NCI-H2107 treated with DMSO at 0.1 percent for 48 hours (cell line): Measurements from ENCODE around the gene KRTAP10-6.
"Not testable (repeated sequence)": the region's sequence is repeated elsewhere in the genome, so short reads cannot be mapped to it uniquely, and the experiment has no call there.

Experiments used
- DNase-seq: peaks from one replicate; lab custom pipeline; 2025; ENCODE audit not compliant: unreplicated experiment; lab: John Stamatoyannopoulos, UW

KRTAP10-6 gene

GRCh38 chr21:44617071-44617501 lies 24.8 kb upstream of the KRTAP10-6 start:
- DNase-seq, result no peak

DNA sequence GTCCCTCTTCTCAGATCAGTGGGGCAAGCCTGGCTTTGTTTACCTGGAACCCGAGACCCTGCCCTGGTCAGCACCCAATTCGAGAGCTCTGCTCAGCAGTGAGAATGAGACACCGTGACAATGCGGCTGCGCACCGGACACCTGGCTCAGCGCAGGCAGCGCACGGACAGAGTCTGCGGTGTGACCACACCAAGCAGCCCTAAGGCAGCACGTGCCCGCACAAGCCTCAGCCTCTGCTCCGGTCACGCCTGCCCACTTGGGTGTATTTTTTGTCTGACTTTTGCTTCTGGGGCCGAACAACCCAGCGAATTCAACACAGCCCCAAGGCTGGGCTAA lies 24.3 kb upstream of the KRTAP10-6 start:
- no peak for DNase-seq

- no peak for DNase-seq
Measured at GRCh38 chr21:44615911-44616590, 23.7 kb upstream of the KRTAP10-6 start.

DNA sequence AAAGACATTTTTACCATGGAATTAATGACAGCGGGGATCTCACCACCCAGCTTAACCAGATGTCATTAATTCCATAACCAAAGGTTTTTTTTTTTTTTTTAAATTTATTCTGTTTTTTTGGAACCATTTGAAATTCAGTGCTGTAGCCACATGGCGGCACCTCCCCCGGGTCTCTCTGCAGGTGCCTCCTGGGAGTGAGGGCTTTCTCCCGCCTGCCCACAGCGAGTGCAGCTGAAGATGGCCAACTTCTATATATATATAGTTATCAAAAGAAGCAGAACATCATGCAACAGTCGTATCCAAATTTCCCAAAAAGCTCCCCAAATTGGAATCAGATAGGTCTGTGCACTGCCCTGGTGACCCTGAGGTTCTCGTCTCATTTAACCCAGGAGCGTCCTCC lies 23.2 kb upstream of the KRTAP10-6 start:
- DNase-seq, result no peak

DNA sequence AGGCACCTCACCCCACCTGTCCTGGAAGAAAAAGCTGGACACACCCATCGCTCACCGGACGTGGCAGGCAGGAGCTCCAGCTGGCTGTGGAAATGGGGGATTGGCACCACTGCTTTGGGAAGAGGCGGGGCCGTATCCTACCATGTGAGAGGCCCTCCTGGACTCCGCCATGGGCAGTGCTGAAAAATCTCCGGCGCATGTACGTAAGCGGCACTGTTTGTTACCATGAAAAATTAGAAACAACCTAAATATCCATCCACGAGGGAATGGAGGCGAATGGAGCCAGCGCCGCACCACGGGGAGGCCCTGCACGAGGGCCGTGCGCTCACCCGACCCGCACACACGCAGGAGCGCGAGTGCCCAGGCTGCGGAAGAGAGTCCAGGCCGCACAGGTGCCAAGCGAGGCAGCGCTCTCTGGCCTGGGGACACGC lies 22.7 kb upstream of the KRTAP10-6 start:
- no peak for DNase-seq

- no peak for DNase-seq
Measured at GRCh38 chr21:44614161-44614631, 21.9 kb upstream of the KRTAP10-6 start.

DNA sequence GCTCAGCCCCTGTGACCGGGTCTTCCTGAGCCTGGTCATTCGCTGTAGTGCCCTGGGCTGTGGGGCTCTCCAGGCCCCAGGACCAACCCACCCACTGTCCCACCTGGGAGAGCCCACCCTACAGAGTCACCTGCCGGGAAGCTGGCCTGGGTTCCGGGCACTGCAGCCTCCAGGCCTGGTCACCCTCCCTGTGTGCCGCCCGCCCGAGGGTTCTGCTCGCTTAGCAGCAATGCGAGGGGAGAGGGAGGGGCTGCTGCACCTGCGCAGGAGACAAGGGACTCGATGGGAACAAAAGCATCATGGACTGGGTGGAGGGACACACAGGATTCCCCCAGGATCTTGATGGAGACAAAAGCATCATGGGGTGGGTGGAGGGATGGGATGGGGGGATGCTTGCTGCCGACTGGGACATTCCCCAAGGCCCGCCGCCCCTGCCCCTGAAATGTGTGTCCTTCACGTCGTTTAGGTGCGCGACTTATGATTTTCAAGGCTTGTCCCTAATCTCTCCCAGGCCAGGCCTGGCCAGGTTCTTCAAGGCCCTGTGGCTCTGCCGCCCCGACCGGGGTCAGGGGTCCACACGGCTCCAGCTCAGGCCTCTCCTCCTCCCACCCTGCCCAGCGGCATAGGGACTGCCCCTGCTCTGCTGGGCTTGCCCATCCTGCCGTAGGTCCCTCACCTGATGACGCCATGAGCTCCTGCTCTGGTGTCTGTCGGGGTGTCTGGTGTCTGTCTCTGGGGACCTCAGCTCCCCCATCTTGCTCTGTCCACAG lies 21.3 kb upstream of the KRTAP10-6 start:
- DNase-seq, result no peak

DNA sequence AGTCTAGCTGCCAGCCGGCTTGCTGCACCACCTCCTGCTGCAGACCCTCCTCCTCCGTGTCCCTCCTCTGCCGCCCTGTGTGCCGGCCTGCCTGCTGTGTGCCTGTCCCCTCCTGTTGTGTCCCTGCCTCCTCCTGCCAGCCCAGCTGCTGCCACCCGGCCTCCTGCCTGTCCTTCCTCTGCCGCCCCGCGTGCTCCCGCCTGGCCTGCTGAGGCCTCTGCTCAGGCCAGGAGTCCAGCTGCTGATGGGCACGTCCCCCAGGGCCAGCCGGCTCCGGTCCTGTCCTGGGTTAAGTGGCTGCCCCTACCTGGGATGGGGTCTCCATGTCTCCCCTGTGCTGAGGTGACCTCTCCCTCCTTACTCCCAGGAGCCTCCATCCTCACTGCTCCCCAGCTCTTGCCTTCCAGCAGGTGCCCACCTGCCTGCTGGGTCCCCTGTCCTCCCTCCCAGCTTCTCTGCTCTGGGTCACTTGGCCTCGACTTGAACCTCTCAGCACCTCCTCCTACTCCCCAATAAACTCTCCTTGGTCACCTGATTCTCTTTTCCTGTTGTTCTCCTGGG lies 20.4 kb upstream of the KRTAP10-6 start:
- no peak for DNase-seq

DNA sequence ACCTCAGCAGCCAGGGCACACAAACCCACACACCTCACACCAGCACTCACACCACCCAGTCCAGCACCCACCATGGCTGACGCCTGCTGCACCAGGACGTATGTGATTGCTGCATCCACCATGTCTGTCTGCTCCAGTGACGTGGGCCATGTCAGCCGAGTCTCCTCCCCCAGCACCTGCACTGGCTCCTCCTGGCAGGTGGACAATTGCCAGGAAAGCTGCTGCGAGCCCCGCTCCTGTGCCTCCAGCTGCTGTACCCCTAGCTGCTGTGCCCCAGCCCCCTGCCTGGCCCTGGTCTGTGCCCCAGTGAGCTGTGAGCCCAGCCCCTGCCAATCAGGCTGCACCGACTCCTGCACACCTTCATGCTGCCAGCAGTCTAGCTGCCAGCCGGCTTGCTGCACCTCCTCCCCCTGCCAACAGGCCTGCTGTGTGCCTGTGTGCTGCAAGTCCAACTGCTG lies 19.8 kb upstream of the KRTAP10-6 start, which contains the start of gene KRTAP10-8:
TSS of gene KRTAP10-8 (plus strand) at position 51 of the 458 bp plus-strand sequence. CDS start at position 73, 22 bp downstream.
- no peak for DNase-seq

DNA sequence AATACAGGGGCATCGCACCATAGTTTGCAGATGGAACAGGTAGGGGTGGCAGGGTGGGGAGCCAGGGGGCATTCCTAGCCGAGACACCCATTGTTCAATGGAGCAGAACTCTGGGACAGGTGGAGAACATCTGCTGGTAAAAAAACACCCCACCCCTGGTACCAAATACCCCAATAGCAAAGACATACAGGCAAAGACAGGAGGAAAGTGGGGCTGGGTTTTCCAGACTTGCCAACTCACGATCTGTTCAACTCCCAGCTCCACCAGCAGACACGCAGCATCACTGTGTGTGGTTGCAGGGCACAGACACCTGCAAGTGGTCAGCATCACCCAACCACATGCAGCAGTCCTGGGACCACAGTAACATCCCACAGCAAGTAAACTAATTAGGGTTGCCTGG lies 19.2 kb upstream of the KRTAP10-6 start:
- no peak for DNase-seq

- not testable (repeated sequence) for DNase-seq
Measured at GRCh38 chr21:44610157-44610843, 18.0 kb upstream of the KRTAP10-6 start.

GRCh38 chr21:44609193-44609592 lies 16.9 kb upstream of the KRTAP10-6 start:
- no peak for DNase-seq

GRCh38 chr21:44606495-44606894 lies 14.2 kb upstream of the KRTAP10-6 start:
- no peak for DNase-seq

- no peak for DNase-seq
Measured at GRCh38 chr21:44603911-44604310, 11.6 kb upstream of the KRTAP10-6 start.

- no peak for DNase-seq
Measured at GRCh38 chr21:44603109-44603875, 11.0 kb upstream of the KRTAP10-6 start.

DNA sequence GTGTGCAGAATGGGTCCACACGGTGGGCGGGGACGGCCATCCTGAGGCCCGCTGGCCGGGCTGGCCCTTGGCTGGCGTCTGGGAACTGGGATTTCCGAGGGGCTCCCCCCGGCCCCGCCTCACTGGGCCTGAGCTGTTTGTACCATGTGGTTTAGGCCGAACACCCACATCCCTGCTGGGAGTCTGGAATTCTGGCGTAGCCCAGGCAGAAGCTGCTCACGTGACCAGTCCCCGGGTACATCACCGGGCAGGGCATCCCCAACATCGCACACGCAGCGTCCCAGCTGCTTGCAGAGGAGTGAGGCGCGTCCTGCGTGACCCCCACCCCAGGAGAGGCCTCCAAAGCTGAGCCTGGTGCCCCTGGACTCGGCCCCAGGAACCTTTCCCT lies 10.2 kb upstream of the KRTAP10-6 start:
- no peak for DNase-seq

DNA sequence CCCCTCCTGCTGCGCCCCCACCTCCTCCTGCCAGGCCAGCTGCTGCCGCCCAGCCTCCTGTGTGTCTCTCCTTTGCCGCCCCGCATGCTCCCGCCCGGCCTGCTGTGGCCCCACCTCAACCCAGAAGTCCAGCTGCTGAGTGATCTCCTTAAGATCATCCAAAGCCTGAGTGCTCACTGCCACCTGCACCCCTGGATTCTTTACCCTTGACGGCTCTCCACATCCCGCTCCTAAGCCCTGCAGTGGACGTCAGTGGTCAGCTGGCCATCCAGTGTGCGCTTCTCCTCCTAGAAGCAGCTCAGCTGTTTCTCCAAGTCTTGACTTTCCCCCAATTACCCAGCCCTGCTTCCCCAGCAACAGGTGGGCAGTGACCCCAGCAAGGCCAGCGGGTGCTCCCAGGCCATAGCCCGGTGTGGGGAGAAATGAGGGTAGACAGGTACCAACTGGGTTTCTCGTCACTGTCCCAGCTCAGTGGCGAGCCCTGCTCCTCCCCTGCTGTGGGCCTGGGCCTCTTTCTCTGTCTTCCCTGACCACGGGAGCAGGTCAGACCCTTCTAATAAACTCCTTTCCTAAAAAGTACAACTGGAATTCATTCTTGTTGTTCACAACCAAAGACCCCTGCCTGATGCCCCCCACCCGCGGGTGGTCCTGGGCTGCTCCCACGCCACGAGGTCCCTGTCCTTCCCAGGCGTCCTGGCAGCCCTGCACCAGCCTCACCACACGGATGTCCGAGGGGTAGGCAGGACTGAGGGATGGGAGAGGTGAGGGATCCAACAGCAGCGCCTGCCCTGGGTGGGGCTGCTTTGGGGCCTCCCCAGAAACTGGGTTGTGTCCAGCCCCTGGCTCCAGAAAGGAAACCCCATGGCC lies 9.5 kb upstream of the KRTAP10-6 start:
- no peak for DNase-seq

- not testable (repeated sequence) for DNase-seq
Measured at GRCh38 chr21:44601091-44601490, 8.8 kb upstream of the KRTAP10-6 start.

DNA sequence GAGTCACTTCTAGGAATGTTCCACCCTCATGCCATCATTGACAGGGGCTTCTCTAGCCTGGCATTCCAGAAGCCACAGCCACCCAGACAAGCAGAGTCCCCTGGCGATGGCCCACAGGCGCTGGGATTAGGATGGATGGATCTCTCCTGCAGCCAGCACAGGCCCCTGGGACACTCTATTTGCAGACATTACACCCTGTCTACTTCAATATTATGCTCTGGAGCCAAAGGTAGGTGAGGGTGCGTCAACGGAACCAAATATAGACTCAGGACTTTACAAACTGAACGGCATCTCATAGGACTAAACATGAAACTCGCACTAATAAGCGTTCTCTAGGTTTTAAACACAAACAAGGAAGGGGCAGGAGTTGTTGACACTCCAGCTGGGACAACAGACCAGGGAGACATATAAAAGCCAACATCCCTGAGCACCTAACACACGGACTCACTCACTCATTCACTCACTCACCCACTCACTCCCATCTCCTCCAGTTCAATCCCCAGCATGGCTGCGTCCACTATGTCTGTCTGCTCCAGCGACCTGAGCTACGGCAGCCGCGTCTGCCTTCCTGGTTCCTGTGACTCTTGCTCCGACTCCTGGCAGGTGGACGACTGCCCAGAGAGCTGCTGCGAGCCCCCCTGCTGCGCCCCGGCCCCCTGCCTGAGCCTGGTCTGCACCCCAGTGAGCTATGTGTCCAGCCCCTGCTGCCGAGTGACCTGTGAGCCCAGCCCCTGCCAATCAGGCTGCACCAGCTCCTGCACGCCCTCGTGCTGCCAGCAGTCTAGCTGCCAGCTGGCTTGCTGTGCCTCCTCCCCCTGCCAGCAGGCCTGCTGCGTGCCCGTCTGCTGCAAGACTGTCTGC lies 8.0 kb upstream of the KRTAP10-6 start, which contains the start of gene KRTAP10-7:
TSS of gene KRTAP10-7 (plus strand) at position 480 of the 861 bp plus-strand sequence. CDS start at position 505, 25 bp downstream.
- not testable (repeated sequence) for DNase-seq
